GM18861 (cell line): ENCODE data around the gene TTLL10.
A peak's percentile ranks its signal among the peaks of the same experiment; 100 is the strongest.

Experiments used
- ATAC-seq: cut with Tn5 transposase; IDR thresholded peaks from one replicate; pipeline ENCODE4 v1.9.1; 2021; ENCODE audit not compliant: unreplicated experiment

Gene TTLL10

GRCh38 chr1:1204998-1205768 lies 31.5 kb downstream of the TTLL10 start:
- ATAC-seq = no peak

- no peak for ATAC-seq
Observed at GRCh38 chr1:1205769-1206375, 32.2 kb downstream of the TTLL10 start.

- peak; percentile 35 for ATAC-seq
Observed at GRCh38 chr1:1206376-1206965, 32.8 kb downstream of the TTLL10 start, which contains the start of gene TNFRSF18. TSS of gene TNFRSF18 (minus strand) at chr1:1206592. CDS start at chr1:1206571, 21 bp downstream.

- ATAC-seq = no peak
Observed at GRCh38 chr1:1206966-1207531, 33.4 kb downstream of the TTLL10 start.

- no peak for ATAC-seq
Observed at GRCh38 chr1:1207571-1207892, 33.9 kb downstream of the TTLL10 start.

GRCh38 chr1:1208713-1209433 lies 35.2 kb downstream of the TTLL10 start:
- ATAC-seq = no peak

GRCh38 chr1:1210726-1211540 lies 37.3 kb downstream of the TTLL10 start:
- no peak for ATAC-seq

- no peak for ATAC-seq
Observed at GRCh38 chr1:1211541-1212441, 38.1 kb downstream of the TTLL10 start.

GRCh38 chr1:1212780-1213344 lies 39.2 kb downstream of the TTLL10 start:
- no peak for ATAC-seq

- ATAC-seq = no peak
Observed at GRCh38 chr1:1213345-1214265, 39.9 kb downstream of the TTLL10 start, which contains the start of gene TNFRSF4. TSS of gene TNFRSF4 (minus strand) at chr1:1214153. CDS start at chr1:1214127, 26 bp downstream.

GRCh38 chr1:1215080-1215676 lies 41.5 kb downstream of the TTLL10 start:
- ATAC-seq = no peak

GRCh38 chr1:1215881-1216605 lies 42.4 kb downstream of the TTLL10 start:
- no peak for ATAC-seq

GRCh38 chr1:1216770-1217620 lies 43.3 kb downstream of the TTLL10 start:
- no peak for ATAC-seq

GRCh38 chr1:1217621-1218523 lies 44.2 kb downstream of the TTLL10 start:
- ATAC-seq = no peak
